Keratinocyte (primary cell): ENCODE data around the gene SMURF2. TPM values are rescaled to one million over a fixed set of nuclear protein-coding genes. Genes with fewer than 3 reads are reported as not detected.

Source experiments
- DNase-seq: peaks from one replicate; pipeline ENCODE4 v3.0.0-alpha.2; 2011; ENCODE audit warnings: low read depth, missing footprints, low spot score
- FAIRE-seq: peaks from 2 replicates; lab custom pipeline; 2011; peaks lifted over from hg19 to GRCh38; lab: Jason Lieb, UNC
- H2AFZ ChIP-seq: 2 replicates; pipeline ENCODE4 v1.6.0; 2012; ENCODE audit warnings: low read length, control low read depth, inconsistent platforms; ENCODE audit not compliant: control insufficient read depth
- H3K27ac ChIP-seq: 2 replicates; pipeline ENCODE4 v1.5.1; 2011; ENCODE audit warnings: low read length; ENCODE audit not compliant: control insufficient read depth, insufficient read depth
- H3K27me3 ChIP-seq: 3 replicates; pipeline ENCODE4 v1.6.0; 2011; ENCODE audit warnings: low read length; ENCODE audit not compliant: control insufficient read depth, insufficient read depth; ENCODE audit errors: extremely low read depth
- H3K36me3 ChIP-seq, 2 experiments: 2 replicates in 1 of 2; 3 replicates in 1 of 2; pipeline ENCODE4 v1.5.1; 2011; ENCODE audit warnings: low read length in 2 of 2, mild to moderate bottlenecking in 1 of 2; ENCODE audit not compliant: control insufficient read depth in 2 of 2, insufficient read depth in 2 of 2; ENCODE audit errors: extremely low read depth in 1 of 2
- H3K4me1 ChIP-seq: 3 replicates; pipeline ENCODE4 v1.5.1; 2011; ENCODE audit warnings: low read length; ENCODE audit not compliant: control insufficient read depth, insufficient read depth; ENCODE audit errors: extremely low read depth
- H3K4me2 ChIP-seq: 3 replicates; pipeline ENCODE4 v1.6.0; 2011; ENCODE audit warnings: low read depth, low read length; ENCODE audit not compliant: control insufficient read depth, insufficient read depth; ENCODE audit errors: extremely low read depth
- H3K4me3 ChIP-seq, 3 experiments: fragments of 200-600 bp in 1 of 3; sonication (generic) in 1 of 3; 2 replicates in 2 of 3; 3 replicates in 1 of 3; pipeline ENCODE4 v1.5.1; 2011 to 2016; ENCODE audit warnings: low read length in 3 of 3, mild to moderate bottlenecking in 3 of 3, control low read depth in 2 of 3, inconsistent platforms in 1 of 3, low read depth in 1 of 3, mixed read lengths in 1 of 3, mixed run types in 1 of 3, moderate library complexity in 1 of 3; ENCODE audit not compliant: control insufficient read depth in 2 of 3, insufficient read depth in 2 of 3; ENCODE audit errors: extremely low read depth in 1 of 3
- H3K79me2 ChIP-seq: 2 replicates; pipeline ENCODE4 v1.6.0; 2012; ENCODE audit warnings: low read length; ENCODE audit not compliant: control insufficient read depth, insufficient read depth
- H3K9ac ChIP-seq: 3 replicates; pipeline ENCODE4 v1.6.0; 2011; ENCODE audit warnings: low read length; ENCODE audit not compliant: control insufficient read depth, insufficient read depth; ENCODE audit errors: extremely low read depth
- H3K9me1 ChIP-seq: 3 replicates; pipeline ENCODE4 v1.6.0; 2011; ENCODE audit warnings: low read length; ENCODE audit not compliant: control insufficient read depth, insufficient read depth; ENCODE audit errors: extremely low read depth
- H3K9me3 ChIP-seq: 2 replicates; pipeline ENCODE4 v1.5.1; 2012; ENCODE audit warnings: low read depth, low read length; ENCODE audit not compliant: control insufficient read depth
- H4K20me1 ChIP-seq: 3 replicates; pipeline ENCODE4 v1.6.0; 2011; ENCODE audit warnings: low read length; ENCODE audit not compliant: control insufficient read depth, insufficient read depth; ENCODE audit errors: extremely low read depth
- CTCF ChIP-seq, 3 experiments: IDR thresholded peaks in 1 of 3; conservative IDR thresholded peaks in 1 of 3; optimal IDR thresholded peaks in 1 of 3; 2 replicates in 2 of 3; 3 replicates in 1 of 3; pipeline versions ENCODE3 to v1.5.1; 2011; ENCODE audit warnings: low read length in 3 of 3, mild to moderate bottlenecking in 3 of 3, moderate library complexity in 2 of 3, control low read depth in 1 of 3, inconsistent platforms in 1 of 3; ENCODE audit not compliant: insufficient read depth in 2 of 3; ENCODE audit errors: extremely low read depth in 1 of 3
- EZH2 ChIP-seq: IDR thresholded peaks from one replicate; pipeline ENCODE4 v1.6.1; 2012; ENCODE audit warnings: inconsistent platforms, mild to moderate bottlenecking, low read length, moderate library complexity
- dilution Hi-C: fragments of 300-500 bp; cut with MboI; formaldehyde crosslinking; loops from one replicate; pipeline ENCODE4 v1.7.0; 2020; ENCODE audit warnings: low sequenced_read_pairs; ENCODE audit not compliant: extremely low pct_ligation_motif_present
- polyA plus RNA-seq, 5 experiments: library from polyadenylated mRNA; depleted of rRNA in 3 of 5; stranded (reverse) in 3 of 5; stranded (forward) in 1 of 5; unstranded in 1 of 5; fragments of >200 nt; gene quantifications; 1 replicate in 1 of 5; 2 replicates in 3 of 5; 3 replicates in 1 of 5; pipeline versions ENCODE4 v1.2.1 to v1.2.3, GENCODE V29; 2011 to 2012; ENCODE audit warnings: missing spikeins in 2 of 5, low read depth in 1 of 5, low replicate concordance in 1 of 5

The SMURF2 gene
- polyA plus RNA-seq, 1 donor (not counting 4 experiments of a cell fraction or from before 2014, with no cell fraction given): 128 TPM

- Histone ChIP-seq H4K20me1 (no peaks in the 10 kb centered on the region), H3K4me2 (peak overlapping the region; percentile 77), H3K9me3 (no peaks in the 10 kb centered on the region), H3K9ac (peak overlapping the region; percentile 79), H3K4me1 (peaks cover 51% of the 10 kb centered on the region), H3K36me3 (no peaks in the 10 kb centered on the region), H3K79me2 (peaks cover 4% of the 10 kb centered on the region), H3K27ac (peak overlapping the region; percentile 94), H3K9me1 (no peaks in the 10 kb centered on the region), H3K4me3 (peak overlapping the region in 2 of 3 experiments; percentile 57 to 65), H2AFZ (no peak overlapping the region), H3K27me3 (no peaks in the 10 kb centered on the region)
- peak; percentile 98 for FAIRE-seq
- DNase-seq: peak; percentile 100
- dilution Hi-C loops: no loop called here
- TF ChIP-seq CTCF (optimal IDR thresholded peaks at IDR 0.05 in 1 of 3, IDR thresholded peaks at IDR 0.05 in 1 of 3, conservative IDR thresholded peaks at IDR 0.05 in 1 of 3; ENCODE audit: extremely low read depth in 1 of 3, insufficient read depth in 2 of 3, low read length in 3 of 3): no peak
- TF ChIP-seq EZH2: no peak
These were observed 45.0 kb upstream of the SMURF2 start for GRCh38 chr17:64707050-64707591.

DNA sequence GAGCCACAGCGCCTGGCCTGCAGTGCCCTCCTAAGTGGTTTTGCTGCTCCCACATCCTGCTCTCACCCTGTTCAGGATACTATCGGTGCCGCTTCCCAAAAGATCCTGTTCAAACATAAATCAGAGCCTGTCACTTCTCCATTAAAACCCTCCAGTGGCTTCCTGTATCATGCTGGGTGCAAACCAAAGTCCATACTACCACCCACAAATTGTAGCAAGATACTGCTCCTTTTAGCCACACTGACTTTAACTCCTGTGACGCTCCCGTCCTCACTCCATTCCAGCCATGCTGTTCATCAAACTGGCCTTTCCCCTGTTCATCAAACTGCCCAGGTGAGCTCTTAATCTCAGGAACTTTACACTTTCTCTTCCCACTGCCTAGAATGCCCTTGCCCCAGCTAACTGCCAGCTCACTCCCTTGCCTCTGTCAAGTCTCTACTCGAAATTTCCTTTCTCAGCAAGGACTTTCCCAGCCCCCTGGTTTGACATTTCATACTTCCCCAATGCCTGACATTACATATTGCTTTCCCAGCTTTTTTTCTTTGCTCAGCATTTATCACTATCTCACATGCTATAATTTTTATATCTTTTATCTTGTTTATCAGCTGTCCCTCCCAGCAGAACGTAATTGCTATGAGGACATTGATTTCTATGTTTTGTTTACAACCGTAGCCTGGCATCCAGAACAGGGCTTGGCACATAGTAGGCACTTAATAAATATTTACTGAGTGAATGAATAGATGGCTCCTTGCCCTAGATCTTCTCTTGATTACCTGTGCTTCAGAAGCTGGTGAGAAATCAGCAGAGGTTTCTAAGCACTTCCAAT, 44.3 kb upstream of the SMURF2 start:
- H3K27me3 ChIP-seq: no peaks in the 10 kb centered on the region
- no peaks in the 10 kb centered on the region for H3K9me1 ChIP-seq
- FAIRE-seq: peak; percentile 80
- peak overlapping the region; percentile 77 for H3K4me2 ChIP-seq
- peaks cover 51% of the 10 kb centered on the region for H3K4me1 ChIP-seq
- no peaks in the 10 kb centered on the region for H3K36me3 ChIP-seq
- no peaks in the 10 kb centered on the region for H3K9me3 ChIP-seq
- H3K27ac ChIP-seq: peak overlapping the region; percentile 94
- H3K9ac ChIP-seq: peak overlapping the region; percentile 79
- H3K4me3 ChIP-seq: peak overlapping the region in 2 of 3 experiments; percentile 57 to 65
- peak; percentile 69 for DNase-seq
- H3K79me2 ChIP-seq: peaks cover 2% of the 10 kb centered on the region
- H2AFZ ChIP-seq: no peak overlapping the region
- no peaks in the 10 kb centered on the region for H4K20me1 ChIP-seq
- dilution Hi-C loops: no loop called here
- TF ChIP-seq CTCF (optimal IDR thresholded peaks at IDR 0.05 in 1 of 3, IDR thresholded peaks at IDR 0.05 in 1 of 3, conservative IDR thresholded peaks at IDR 0.05 in 1 of 3; ENCODE audit: extremely low read depth in 1 of 3, insufficient read depth in 2 of 3, low read length in 3 of 3): peak in 1 of 3 experiments; percentile 39
- no peak for TF ChIP-seq EZH2
